HG03575 (cell line): ENCODE results near the gene ETS1.

ENCODE experiments used
- ATAC-seq: cut with Tn5 transposase; IDR thresholded peaks from one replicate; pipeline ENCODE4 v1.9.1; 2021; ENCODE audit not compliant: unreplicated experiment, insufficient number of reproducible peaks, low FRiP score; ENCODE audit errors: extremely low read depth

Gene ETS1

DNA sequence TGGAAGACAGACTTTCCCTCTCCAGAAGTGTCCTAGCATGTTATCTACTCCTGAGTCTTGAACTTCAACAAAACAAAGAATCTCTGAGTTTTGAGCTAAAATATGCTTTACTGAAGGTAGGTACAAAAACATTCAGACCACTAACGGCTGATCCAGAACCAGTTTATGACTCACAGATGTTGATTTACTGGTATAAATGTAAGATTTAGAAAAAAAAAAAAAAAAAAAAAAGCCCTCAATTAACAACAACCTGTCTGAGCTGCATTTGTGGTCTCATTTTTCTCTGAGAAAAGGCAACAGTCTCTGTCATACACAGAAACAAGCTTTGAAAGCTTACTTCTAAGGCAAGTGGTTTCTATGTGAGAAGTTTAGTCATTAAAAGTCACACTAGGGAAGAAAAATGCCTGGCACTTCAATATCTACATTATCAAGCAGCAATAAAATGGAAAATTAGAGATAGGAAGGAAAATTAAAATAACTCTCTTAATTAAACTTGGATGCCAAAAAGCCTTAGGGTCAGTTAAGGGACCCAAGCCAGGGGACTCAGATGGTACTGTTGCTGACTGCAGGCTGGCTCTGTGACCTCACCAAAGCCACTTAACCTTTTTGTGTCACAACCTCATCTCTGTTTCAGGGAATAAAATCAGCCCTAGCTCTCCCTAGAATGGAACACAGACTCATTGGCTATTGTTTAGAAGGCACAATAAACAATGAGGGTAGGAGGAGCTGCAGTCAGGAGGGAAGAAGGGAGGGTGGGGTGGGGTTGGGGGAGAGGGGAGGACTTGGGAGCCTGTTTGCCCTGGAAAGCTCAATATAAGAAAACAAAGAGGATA is 61.7 kb downstream of the ETS1 start:
- ATAC-seq: no peak

DNA sequence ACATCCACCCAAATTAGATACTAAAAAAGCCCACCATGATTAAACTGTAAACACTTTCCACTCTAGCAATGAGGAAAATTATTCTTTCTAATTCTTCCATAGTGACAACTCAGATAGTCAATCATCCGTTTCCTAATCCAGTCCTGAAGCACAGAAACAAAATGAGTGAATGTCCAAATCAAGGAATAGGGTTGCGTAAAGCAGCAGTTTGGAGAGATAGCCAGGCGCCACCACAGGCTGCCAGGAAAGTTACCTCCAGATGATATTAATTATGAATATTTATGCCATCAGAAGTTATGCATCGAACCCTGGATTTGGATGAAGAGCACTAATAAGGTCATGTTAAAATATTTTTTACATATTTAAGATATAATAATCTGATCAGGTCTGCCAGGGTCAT is 63.2 kb downstream of the ETS1 start:
- no peak for ATAC-seq

DNA sequence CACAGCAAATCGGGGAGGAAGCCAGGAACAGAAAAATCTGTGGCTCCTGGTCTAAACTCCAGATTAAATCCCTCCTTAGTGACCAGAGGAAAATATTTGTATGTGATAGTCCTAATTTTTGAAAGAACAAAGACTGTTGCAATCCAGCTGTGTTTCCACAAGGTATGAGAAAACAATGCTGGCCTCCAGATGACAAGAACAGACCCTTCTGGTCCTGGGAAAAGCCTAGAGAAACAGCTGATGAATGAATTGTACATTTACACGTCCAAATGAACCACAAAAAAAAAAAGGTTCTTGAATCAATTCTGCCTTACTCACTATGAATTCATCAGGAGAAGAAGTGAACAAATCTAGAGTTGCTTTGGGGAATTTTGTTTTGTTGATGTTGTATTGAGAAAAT is 63.7 kb downstream of the ETS1 start:
- no peak for ATAC-seq

DNA sequence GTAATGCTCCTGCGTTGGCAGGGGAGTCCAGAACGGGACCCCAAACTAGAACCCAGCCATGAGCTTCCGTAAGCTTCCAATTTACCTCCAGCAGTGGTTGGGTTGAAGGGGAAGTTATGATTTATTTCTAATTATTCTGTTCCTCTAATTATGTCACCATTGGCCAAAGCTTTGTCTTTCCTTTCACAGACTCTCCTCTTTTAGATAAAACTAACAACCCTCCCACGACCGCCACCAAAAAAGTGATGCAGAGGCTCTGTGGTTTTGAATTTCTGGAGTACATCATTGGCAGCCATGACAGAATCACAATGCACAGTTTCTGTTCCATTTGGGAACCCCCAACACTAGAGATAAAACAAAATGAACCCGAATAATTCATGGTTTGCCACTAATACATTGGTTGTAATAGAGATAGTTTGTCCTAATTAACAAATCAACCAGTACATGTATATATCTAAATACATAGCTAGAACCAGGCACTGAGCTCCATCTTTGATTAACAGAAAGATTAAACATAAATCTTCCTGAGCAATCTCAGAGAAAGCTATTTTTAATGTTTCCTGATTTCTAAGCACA is 64.3 kb downstream of the ETS1 start:
- no peak for ATAC-seq

DNA sequence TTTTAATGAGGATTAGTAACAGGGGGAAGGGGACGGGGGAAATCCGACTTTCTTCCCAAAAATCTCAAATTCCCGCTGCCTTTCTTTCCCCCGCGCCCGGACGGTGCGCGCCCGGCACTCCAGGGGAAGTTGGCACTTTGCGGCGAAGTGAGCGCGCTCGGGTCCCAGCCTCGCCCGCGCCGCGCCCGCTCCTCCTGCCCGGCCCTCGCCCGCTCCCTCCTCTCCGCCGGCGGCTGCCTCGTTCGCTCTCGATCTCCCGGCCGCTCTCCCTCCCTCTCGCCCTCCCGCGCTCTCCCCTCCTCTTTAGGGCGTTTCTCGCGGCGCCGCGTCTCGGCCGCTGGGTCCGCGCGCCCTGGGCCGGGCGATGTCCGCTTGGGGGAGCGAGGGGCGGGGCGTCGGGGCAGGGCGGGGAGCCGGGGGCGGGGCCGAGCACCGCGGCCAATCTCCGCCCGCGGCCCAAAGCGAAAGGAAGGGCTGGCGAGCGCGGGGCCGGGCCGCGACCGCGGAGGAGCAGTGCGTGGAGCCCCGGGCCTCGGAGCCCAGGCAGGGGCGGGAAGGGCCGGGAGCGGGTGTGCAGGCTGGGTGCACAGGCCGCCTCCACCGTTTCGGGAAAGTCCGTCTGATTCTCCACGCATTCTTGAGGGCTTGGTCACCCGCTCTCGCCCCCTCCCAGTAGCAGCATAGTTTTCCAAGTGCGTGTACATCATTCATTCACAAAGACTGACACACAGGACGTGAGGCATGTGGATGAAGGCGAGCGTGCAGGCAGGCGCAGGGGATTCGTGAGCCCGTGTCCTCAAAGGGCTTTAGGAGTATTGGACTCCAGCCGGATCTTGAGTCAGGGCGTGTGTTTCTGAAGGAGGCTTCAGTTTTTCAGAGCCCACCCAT is 65.1 kb downstream of the ETS1 start:
- no peak for ATAC-seq

DNA sequence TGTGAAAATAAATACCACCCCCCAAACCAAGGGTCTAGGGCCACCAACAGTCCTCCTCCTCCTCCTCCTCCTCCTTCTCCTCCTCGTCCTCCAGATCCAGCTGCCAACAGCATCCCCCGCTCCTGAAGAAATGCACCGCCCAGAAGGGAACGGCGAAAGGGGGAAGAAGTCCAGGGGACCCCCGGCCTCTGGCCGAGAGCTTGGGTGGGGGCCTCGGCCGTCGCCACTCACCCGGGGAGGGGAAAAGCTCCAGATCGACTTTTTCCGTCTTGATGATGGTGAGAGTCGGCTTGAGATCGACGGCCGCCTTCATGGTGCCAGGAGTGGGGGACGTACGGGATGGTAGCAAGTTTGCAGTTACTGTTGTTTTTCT is 65.7 kb downstream of the ETS1 start:
- no peak for ATAC-seq

DNA sequence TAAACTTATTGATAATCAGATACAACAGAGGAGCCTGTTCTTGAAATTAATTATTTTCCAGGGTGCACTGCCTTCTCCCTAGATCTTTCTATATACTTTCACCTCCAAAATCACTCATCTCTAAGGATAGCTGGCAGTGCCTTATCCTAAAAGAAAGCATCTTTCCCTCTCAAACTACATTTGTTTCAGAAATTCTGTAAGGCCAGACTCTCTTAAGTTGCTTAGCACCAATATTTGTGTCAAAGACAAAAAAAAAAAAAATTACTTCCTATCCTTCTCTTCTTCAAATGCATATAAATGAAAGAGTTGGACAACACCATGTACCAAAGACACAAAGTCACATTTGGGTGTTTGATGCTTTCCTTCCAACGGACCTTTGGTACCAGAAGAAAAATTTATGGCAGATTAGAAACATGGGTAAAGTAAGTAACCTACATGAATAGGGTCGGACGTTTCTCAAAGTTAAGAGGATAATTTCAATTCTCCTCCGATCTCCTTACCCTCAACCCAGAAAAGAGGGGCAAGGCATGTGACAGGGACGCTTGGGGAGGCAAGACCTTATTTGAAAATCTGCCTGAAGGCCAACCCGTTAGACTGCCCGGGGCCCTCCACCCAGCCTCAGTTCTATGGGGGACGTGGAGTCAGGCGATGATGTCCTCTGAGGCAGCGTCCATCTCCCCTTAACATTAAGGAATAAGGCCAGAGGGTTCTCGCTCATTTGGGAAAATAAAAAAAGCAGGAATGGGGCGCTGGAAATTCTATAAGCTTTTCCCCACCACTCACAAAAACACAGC is 66.3 kb downstream of the ETS1 start:
- no peak for ATAC-seq

DNA sequence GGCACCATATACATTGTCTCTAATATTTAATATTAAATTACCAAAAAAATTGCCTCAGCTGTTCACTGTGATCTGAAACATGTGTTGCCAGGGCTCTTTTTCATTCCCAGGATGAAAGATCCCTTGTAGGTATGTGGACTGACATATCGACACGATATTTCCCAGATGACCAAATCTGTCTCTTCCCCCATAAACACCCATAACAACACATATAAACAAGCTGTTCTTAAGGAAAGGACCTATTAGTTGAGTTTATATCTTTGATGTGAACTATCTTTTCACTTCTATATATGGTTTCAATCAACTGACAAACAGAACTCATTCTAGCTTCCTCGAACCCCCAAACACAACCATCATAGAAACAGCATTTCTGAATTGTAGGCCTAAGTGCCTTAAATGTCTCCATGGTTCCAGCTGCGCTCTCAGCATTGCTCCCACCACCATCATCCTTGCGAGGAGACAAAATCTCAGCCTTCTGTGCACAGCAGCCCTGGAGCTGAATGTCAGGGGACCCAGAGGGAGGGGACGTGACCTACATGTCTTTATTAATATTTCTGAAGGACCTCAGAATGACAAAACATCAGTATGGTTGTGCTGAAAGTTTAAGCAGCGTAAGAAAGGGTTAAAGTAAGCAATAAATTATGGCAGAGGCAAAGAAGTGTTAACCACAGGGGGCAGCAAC is 67.0 kb downstream of the ETS1 start:
- ATAC-seq: no peak

DNA sequence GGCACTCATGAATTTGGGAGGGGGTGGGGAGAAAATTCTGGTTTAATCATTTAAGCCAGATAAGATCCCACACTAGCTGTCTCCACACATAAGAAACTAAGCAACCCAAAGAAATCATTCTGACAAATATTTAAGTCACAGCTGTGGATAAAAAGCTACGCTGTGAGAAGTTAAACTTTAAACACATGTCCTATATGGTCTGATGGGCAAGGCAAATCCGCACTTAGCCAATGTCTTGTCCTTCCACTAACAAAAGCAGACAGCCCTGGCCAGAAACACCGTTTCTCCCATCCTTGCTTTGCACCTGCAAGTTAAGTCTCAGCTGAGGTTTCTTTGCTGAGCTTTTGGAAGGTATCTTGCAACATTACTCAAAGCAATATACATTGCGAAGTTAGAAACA is 68.0 kb downstream of the ETS1 start:
- ATAC-seq: no peak

DNA sequence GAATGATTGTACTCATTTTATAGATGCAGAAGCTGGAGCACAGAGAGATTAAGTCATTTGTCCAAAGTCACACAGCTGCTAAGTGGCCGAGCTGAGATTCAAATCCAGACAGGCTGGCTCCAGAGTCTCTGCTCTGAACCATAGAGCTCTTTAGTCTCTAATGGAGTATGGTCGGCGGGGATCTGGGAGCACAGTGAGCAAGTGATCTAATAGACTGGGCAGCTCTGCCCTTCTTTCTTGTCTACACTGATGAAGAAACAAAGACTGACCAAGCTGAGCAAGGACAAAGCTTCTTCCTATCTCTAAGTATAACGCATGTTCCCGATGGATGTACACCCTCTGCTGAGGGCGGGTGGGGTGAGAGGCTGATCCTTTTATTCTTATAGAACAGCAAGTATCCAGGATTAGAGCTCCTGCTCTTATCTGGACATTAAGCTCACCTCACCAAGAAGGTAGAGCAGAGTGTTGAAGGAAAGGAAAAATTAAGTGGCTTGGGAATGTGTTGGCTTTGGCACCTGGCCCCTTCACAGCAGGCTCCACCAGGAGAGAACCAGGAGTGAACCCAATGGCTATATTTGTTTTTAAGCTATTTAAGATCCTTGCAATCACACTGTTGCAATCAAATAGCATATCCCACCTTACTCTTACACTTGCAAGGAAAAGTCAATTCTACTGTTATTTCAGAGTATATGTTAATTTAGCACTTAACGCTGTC is 68.7 kb downstream of the ETS1 start:
- ATAC-seq: no peak

DNA sequence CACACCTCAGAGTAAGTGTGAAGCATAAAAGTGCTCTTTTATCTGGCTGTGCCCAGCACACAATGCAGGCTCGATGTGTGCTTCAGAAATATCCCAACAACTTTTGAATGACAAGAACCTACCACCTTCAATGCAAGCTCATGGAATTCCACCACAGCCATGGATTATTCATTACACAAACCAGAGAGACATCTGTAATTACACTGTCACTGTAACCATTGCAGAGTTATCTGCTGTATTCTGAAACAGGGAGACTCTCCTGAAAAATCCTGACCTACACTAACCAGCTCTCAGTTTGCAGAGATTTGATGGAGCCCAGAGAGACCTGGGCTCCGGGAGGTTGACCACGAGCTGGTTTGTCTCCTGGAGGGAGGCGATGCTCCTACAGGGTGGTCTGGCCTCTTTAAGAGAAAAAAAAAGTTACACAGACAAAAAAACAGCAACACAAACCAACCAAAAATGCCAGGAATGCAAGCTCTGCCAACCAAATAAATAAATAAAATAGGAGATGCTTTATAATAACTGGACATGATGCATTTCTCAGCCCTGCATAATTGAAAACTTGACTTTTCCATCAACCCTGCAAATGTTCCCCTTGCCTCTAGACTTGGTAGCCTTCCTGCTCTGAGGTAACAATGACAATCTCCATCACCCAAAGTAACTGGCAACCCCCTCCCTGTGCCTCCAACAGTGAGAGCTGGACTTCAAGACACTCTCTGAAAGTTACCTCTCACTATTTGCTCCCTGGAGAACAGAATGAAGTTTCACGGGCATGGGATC is 69.7 kb downstream of the ETS1 start:
- no peak for ATAC-seq

DNA sequence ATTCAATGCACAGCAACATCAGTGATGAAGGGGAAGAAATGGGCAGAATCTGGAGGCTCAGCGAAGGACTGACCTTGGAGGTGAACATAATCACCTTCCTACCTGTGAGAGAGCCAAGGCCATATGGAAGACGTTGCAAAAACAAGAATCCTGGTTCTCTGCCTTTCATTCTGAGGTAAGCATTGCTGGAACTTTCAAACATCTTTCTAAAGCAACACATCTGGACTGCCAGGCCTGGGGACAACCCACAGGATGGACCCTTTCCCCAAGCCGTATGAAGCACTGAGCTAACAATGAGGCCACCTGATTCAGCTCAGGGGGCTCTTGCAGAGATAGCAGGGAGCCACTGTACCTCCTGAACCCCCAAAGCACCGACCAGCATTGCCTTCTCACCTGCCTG is 70.5 kb downstream of the ETS1 start:
- no peak for ATAC-seq

DNA sequence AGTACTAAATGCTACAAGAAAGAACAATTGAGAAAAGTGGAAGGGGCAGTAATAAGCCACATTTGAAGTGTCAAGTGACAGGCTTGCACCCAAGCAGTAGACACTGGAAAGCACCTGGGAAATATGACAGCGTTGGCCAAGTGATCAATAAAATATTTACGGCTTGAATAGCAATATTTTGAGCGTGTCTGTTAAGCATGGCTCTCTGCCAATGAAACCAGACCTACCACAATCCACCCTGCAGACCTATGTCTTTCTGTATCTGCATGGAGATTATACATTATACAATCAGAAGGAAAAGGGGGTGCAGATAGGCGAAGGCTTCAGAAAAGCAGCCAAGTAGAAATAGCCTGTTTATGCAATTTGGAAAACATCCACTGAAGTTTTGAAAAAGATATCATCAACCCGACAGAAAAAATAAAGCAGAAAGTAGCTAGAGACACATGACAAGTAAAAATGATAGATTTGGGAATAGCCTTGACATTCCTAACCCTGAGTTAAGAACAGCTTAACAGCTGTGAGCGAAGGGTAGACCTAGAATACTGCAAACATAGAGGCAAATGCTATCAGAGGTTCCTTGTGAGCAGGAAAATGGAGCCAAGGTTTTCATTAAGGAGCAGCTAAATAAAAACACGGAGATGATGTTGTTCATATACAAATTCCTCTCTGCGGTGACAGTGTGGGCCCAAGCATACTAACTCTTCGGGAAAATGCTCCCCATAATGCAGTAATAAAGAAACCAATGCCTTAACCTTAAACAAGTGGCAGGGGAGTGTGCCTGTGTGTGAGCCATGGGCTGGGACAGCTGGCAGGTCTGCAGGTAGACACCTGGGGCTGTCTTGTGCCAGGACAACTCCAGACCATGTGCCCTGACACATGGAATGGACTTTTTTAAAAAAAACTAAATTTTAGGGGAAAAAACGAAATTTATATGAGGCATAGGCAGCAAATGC is 71.3 kb downstream of the ETS1 start:
- ATAC-seq: no peak

DNA sequence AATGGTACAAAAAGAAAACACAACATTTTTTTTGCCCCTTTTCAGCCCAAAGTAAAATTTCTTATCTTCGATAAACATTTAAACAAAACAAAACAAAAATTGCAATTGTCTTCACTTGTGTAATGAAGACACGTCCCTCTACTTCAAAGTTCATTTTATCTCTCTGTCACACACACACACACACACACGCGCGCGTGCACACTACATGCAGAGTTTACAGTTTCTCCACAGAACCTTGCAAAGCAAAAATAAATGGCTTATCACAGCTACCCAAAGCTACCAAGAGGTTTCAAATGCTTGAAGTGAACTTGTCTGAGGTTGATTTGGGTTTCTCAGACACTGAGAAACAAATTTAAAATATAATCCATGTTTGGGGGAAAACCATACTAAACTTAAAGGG is 72.3 kb downstream of the ETS1 start:
- no peak for ATAC-seq

DNA sequence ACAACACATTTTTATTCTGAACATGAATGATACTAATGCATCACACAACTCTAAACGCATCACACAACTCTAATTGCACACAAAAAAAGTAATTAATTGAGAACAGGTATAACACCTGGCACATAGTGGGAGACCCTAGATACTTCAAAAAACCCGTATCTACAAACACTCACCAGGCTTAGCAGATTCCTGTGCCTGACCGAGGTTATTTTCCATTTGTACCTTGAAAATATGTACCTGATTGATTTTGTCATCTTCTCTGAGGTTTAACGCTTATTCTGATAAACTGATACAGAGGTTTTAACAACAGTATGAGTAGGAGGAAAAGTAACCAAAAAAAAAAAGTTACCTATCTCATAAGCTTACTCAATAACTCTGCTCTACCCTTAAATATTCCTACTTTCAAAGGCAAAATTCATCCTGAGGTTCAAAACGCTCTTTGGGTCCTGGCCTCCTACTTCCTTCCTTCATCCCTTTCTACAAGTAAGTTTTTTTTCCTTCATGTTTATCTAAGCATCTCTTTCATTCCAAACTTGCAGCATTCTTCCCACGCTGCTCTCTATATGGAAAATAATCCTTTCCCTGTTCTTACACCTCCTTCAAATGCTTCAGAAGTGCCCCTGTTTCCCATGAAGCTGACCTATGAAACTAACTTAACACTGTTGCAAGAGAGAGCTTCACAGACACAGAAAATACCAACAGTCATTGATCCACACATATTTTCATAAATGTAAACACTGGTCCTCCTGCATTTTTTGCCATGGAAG is 73.3 kb downstream of the ETS1 start:
- no peak for ATAC-seq
